Adrenal gland (tissue), 12 donors: Measurements from ENCODE around the gene CD93. TPM values are rescaled to one million over a fixed set of nuclear protein-coding genes. Genes with fewer than 3 reads are reported as not detected.
A peak's percentile ranks its signal among the peaks of the same experiment; 100 is the strongest.

Experiments used
- DNase-seq, 7 donors: peaks; one replicate each; pipeline ENCODE4 v3.0.0-alpha.2; 2019 to 2020
- H3K27ac ChIP-seq, 5 donors: fragments of 200-600 bp; sonication (generic) in 4 of 5; 1 replicate in 3 of 5; 2 replicates in 2 of 5; pipeline versions ENCODE4 v1.5.1 to v1.8.0; 2016 to 2020; ENCODE audit warnings: mild to moderate bottlenecking in 1 of 5
- H3K27me3 ChIP-seq: fragments of 200-600 bp; 2 replicates; pipeline ENCODE4 v1.8.0; 2021
- H3K36me3 ChIP-seq, 2 donors: fragments of 200-600 bp; replicated peaks in 1 of 2; 1 replicate in 1 of 2; 2 replicates in 1 of 2; pipeline versions ENCODE4 v1.5.1 to v1.8.0; 2018 to 2022
- H3K4me1 ChIP-seq, 2 donors: fragments of 200-600 bp; replicated peaks in 1 of 2; 1 replicate in 1 of 2; 2 replicates in 1 of 2; pipeline versions ENCODE4 v1.5.1 to v1.8.0; 2018 to 2021
- H3K4me3 ChIP-seq, 4 donors: fragments of 200-600 bp; sonication (generic) in 3 of 4; one replicate each; pipeline ENCODE4 v1.5.1; 2016 to 2018
- H3K9me3 ChIP-seq, 3 donors: fragments of 200-600 bp; sonication (generic) in 1 of 3; replicated peaks in 1 of 3; 1 replicate in 2 of 3; 2 replicates in 1 of 3; pipeline versions ENCODE4 v1.5.1 to v1.8.0; 2016 to 2021
- POLR2A ChIP-seq, 2 donors: fragments of 450-650 bp; IDR thresholded peaks; one replicate each; pipeline ENCODE4 v1.6.1; 2017; ENCODE audit warnings: antibody characterized with exemption in 2 of 2, mild to moderate bottlenecking in 2 of 2, moderate library complexity in 1 of 2
- WGBS, 4 donors: extraction: QIAGEN DNeasy Blood & Tissue Kit in 2 of 4; methylation state at CpG; one replicate each; pipeline versions ENCODE4 v1.1.5 to v1.1.7; 2013 to 2017; 5-methylcytosine and 5-hydroxymethylcytosine counted together
- intact Hi-C, 2 donors: fragments of 100-400 bp; cut with DNase I; formaldehyde crosslinking; loops; one replicate each; pipeline versions ENCODE4 v1.14.1 to v1.15.0; 2022 to 2023
- polyA plus RNA-seq, 3 donors: library from polyadenylated mRNA; stranded (reverse); fragments of 200-250 nt in 2 of 3; fragments of 350-450 nt in 1 of 3; fragmentation: Illumina TruSeq in 1 of 3; extraction: RNeasy Lipid Tissue Mini Kit (QIAGEN cat#74804) in 1 of 3; gene quantifications; one replicate each; pipeline ENCODE4 v1.2.3, GENCODE V29; 2013 to 2014
- total RNA-seq, 9 donors: library from RNA; depleted of rRNA in 4 of 9; stranded (reverse); fragments of >200 nt in 4 of 9; fragments of 120-200 nt in 1 of 9; fragmentation: NEBNext Ultra II Directional in 1 of 9; extraction: Animal tissue kit (Norgen Biotek cat#: 25700) in 1 of 9; gene quantifications; one replicate each; pipeline versions ENCODE4 v1.1.0 to v1.2.4, GENCODE V29; 2013 to 2023
- TF ChIP-seq, protein P1 (sequence below), 6 experiments: fragments of 450-650 bp in 4 of 6; fragments of 200-600 bp in 2 of 6; sonication (generic) in 1 of 6; IDR thresholded peaks; 1 replicate in 5 of 6; 2 replicates in 1 of 6; pipeline versions ENCODE4 v1.5.1 to v1.8.0; 2016 to 2021; ENCODE audit warnings: antibody characterized with exemption in 6 of 6, mild to moderate bottlenecking in 2 of 6, moderate library complexity in 1 of 6
- donor health status: healthy with polysubstance abuse.
- donor health status: Bipolar disorder and iron deficiency.
- donor health status: DM: yes; HTN: yes; CAD: no.
- donor health status: DM: no; HTN: no; CAD: no.
- donor health status: DM: no; HTN: no; CAD: no.
- donor health status: DM: yes; HTN: yes; CAD: no.

The CD93 gene
- total and polyA plus RNA-seq, 12 donors, result 4.3 to 83.0 (median 37.3) TPM

DNA sequence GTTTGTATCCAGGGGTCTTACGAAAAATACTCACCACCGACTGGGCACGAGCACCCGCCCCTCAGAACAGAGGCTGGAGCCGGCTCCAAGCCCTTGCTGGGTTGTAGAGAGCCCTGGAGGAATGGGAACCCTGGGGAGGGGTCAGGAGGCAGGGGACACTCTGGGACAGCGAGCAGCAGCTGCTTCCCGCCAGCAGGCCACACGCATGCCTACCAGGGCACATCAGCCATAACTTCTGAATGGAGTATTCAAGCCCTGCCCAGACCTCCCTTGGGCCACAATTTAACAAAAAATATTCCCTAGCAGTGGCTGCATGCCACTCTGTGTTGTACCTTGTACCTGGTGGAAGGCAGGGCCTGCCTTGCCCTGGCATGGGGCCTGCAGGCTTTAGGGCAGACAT lies 31.6 kb upstream of the CD93 start:
- WGBS, 4 donors, result 89 to 98% (median 94%) methylated on average over 5 to 8 of the region's 8 CpGs
- intact Hi-C loops, result no loop called here
- no peak for DNase-seq
- Histone ChIP-seq H3K27me3 (no peaks in the 10 kb centered on the region), H3K4me1 (peaks cover 4 to 26% of the 10 kb centered on the region in 2 donors), H3K36me3 (no peaks in the 10 kb centered on the region), H3K4me3 (no peak overlapping the region), H3K27ac (no peak overlapping the region), H3K9me3 (no peaks in the 10 kb centered on the region)
- TF ChIP-seq, protein P1, sequence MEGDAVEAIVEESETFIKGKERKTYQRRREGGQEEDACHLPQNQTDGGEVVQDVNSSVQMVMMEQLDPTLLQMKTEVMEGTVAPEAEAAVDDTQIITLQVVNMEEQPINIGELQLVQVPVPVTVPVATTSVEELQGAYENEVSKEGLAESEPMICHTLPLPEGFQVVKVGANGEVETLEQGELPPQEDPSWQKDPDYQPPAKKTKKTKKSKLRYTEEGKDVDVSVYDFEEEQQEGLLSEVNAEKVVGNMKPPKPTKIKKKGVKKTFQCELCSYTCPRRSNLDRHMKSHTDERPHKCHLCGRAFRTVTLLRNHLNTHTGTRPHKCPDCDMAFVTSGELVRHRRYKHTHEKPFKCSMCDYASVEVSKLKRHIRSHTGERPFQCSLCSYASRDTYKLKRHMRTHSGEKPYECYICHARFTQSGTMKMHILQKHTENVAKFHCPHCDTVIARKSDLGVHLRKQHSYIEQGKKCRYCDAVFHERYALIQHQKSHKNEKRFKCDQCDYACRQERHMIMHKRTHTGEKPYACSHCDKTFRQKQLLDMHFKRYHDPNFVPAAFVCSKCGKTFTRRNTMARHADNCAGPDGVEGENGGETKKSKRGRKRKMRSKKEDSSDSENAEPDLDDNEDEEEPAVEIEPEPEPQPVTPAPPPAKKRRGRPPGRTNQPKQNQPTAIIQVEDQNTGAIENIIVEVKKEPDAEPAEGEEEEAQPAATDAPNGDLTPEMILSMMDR (IDR thresholded peaks at IDR 0.05), result no peak
- TF ChIP-seq POLR2A (IDR thresholded peaks at IDR 0.05), result no peak

DNA sequence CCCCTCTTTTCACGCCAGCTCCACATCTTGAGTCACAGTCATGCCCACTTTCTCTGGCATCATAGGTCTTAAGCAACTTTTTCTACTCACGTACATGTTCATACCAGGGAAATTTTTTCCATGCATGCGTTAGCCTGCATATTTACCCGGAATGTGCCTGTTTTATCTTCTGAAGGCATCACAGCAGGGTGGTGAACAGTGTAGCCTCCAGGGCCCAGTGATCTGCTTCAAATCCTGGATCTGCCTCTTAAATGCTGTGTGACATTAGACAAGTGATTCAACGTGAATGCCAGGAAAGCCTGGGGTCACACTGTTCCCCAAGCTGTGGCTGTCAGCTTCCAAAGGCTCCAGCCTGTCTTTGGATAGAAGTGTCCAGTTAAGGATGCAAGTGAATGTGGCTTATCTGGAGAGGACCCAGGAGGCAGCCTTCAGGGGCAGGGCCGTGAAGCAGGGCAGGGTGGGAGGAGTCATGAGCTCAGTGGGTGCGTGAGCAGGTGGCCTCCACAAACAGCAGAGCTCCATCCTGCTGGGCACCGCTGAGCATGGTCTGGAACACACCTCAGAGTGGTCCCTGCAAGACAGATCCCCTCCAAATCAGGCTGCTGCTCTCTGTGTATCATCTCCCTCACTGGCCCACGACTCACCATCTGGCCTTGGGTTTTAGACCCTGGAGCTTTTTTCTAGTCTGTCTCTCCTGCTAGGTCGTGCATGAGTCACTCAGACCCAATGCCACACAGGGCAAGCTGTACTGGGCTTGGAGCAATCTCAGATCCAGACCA lies 30.4 kb upstream of the CD93 start:
- Histone ChIP-seq H3K4me3 (no peak overlapping the region), H3K36me3 (no peaks in the 10 kb centered on the region), H3K27ac (peak overlapping the region in 4 of 5 donors; percentile 8 to 92 (median 47)), H3K9me3 (no peaks in the 10 kb centered on the region), H3K27me3 (no peaks in the 10 kb centered on the region), H3K4me1 (peaks cover 4 to 26% of the 10 kb centered on the region in 2 donors)
- intact Hi-C loops, result no loop called here
- peak in 5 of 7 donors; percentile 72 to 82 (median 79) for DNase-seq
- TF ChIP-seq POLR2A (IDR thresholded peaks at IDR 0.05), result no peak
- TF ChIP-seq, protein P1 (IDR thresholded peaks at IDR 0.05), result no peak
- WGBS, 4 donors, result 47 to 57% (median 56%) methylated on average over 10 of the region's 10 CpGs

GRCh38 chr20:23115822-23116221 lies 29.7 kb upstream of the CD93 start:
- no peaks in the 10 kb centered on the region for H3K27me3 ChIP-seq
- no peak overlapping the region for H3K4me3 ChIP-seq
- TF ChIP-seq, protein P1 (IDR thresholded peaks at IDR 0.05), result no peak
- no peak for TF ChIP-seq POLR2A (IDR thresholded peaks at IDR 0.05)
- intact Hi-C loops, result no loop called here
- peak in 3 of 7 donors; percentile 41 to 61 (median 51) for DNase-seq
- peak overlapping the region in 4 of 5 donors; percentile 8 to 92 (median 47) for H3K27ac ChIP-seq
- H3K36me3 ChIP-seq, result no peaks in the 10 kb centered on the region
- WGBS, 4 donors, result 41 to 59% (median 53%) methylated on average over 3 of the region's 3 CpGs
- H3K9me3 ChIP-seq, result no peaks in the 10 kb centered on the region
- H3K4me1 ChIP-seq, result peaks cover 4 to 26% of the 10 kb centered on the region in 2 donors

- no peak overlapping the region for H3K4me3 ChIP-seq
- DNase-seq, result no peak
- H3K4me1 ChIP-seq, result peaks cover 4 to 23% of the 10 kb centered on the region in 2 donors
- H3K36me3 ChIP-seq, result no peaks in the 10 kb centered on the region
- intact Hi-C loops, result no loop called here
- no peak for TF ChIP-seq POLR2A (IDR thresholded peaks at IDR 0.05)
- TF ChIP-seq, protein P1 (IDR thresholded peaks at IDR 0.05), result no peak
- H3K27me3 ChIP-seq, result no peaks in the 10 kb centered on the region
- whole genome bisulfite sequencing, 4 donors, result 81 to 91% (median 85%) methylated on average over 8 of the region's 8 CpGs
- H3K9me3 ChIP-seq, result no peaks in the 10 kb centered on the region
- H3K27ac ChIP-seq, result peak overlapping the region in 3 of 5 donors; percentile 26 to 92 (median 77)
These were observed 28.4 kb upstream of the CD93 start for GRCh38 chr20:23114448-23115082.
